GM21786 (cell line): Measurements from ENCODE around the gene PDE6D.

Experiments
- ATAC-seq: cut with Tn5 transposase; IDR thresholded peaks from one replicate; pipeline ENCODE4 v1.9.1; 2021; ENCODE audit not compliant: unreplicated experiment

Gene PDE6D

DNA sequence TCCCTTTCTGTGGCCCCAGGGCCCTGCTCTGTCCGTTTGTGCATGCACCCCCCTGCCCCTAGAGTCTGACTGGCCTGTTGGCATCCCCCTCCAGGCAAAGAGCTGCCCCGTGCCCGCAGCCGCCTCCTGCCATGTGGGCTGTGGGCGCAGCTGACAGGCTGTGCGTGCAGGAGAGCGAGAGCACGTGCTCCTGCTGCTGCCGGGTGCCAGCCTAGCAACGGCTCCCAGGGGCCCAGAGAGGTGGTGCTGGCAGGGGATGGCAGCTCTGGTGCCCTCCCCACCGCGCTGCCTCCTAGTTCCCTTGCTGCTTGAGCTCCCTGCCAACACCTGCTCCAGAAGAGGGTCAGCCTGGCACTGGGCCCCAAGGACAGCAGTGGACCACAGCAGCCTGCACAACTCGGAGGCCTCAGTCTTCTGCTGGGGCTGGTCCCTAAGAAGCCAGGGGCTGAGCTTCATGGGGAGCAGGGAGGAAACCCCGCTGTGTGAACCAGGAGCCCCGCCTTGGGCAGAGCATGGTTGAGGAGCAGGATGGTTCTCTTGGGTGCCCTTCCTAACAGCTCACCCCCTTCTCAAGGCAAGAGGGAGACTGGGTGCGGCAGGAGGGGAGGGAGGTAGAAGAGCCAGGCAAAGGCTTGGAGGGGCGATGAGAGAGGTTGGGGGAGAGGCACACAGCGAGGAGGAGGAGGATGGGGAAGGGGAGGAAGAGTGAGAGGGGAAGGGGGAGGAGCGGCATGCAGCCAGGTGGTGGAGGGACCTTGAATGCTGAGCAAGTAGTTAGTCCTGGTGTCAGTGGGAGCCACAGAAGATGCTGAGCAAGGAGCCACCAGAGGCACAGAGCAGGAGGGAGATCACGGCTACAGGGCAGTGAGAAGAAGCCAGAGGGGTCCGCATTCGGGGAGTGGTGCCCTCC, 96.5 kb downstream of the PDE6D start:
- ATAC-seq, result no peak

DNA sequence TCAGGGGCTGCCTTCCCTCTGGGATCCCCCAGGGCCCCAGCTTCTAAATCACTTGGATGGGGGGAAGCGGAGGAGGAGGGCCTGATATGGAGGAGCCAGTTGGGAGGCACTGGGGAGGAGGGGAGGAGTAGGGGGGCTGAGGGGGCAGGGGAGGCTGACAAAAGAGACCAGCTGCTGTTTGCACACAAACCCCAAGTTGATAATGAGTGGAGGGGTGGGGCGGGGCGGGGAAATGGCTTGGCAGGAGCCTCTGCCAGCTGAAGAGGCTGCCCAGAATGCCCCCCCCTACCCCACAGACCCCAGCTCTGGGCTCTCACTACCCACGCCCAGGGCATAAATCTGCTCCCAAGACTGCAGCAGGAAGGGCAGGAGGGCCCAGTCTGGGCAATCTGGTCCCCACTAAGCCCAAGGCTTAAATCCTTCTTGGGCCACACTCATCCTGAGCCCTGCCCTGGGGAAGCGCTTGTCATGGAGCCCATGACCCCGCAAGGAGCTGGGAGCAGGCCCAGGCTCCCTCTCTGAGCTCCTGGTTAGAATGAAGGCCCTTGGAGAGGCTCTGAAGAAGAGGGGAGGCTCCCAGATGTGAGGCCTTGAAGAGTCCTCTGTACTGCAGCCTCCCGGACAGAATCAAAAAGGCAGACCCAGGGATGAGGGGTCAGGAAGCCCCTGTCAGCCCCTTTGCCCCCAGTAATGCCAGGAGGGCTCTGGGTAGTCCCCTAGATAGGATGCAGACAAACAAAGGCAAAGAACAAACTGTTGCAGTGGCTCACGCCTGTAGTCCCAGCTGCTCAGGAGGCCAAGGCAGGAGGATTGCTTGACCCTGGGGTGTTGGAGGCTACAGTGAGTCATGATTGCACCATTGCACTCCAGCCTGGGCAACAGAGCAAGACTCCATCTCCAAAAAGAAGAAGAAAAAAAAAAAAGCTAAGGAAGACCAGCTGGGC, 97.5 kb downstream of the PDE6D start:
- no peak for ATAC-seq

DNA sequence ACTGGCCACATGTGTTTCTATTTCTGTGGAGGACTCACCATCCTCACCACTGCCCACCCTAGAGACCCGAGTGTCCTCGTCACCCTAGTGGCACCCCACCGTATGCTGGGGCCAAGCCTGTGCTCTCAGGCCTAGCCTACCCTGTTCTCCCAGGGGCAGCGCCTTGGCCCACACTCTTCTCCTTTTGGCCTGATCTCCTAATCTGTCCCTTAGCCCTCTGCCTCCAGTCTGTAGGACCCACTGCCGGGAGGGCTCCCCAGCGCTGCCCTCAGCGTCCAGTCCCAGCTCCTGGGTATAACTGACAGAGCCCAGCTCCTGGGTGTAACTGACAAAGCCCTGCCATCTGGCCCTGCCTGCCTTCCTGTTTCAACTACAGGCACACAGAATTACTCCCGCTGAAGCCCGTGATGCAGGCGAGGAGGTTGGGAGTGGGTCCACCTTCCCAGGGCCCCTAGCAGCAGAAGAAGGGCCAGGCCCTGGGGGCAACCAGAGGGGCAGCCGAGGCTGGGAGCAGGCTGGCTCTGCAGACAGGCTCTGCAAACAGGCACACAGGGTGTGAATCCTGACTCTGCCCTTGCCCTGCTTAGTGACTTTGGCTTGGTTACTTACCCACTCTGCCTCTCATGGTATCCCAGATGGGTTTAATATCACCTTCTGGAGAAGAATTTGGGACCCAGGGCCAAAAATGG, 98.3 kb downstream of the PDE6D start:
- no peak for ATAC-seq
